Calu3 (cell line): Measurements from ENCODE around the gene RMND1. TPM values are rescaled to one million over a fixed set of nuclear protein-coding genes. Genes with fewer than 3 reads are reported as not detected.

Experiments
- BruUV-seq: library from RNA; stranded (reverse); fragments of 400-500 nt; replicated peaks from 2 replicates; lab custom pipeline; 2021; lab: Mats Ljungman, UMichigan
- CTCF ChIA-PET: fragments of 300-600 bp; sonication (Branson Sonifier 250); formaldehyde crosslinking; loops from one replicate; lab custom pipeline; 2022; ENCODE audit warnings: antibody characterized with exemption; lab: Charles Lee
- DNase-seq: peaks from one replicate; pipeline ENCODE4 v3.0.0; 2022
- H3K27ac Mint-ChIP-seq: one replicate; pipeline ENCODE4 v1.8.0; 2022; ENCODE audit warnings: mixed read lengths; ENCODE audit not compliant: unreplicated experiment
- H3K27me3 Mint-ChIP-seq: one replicate; pipeline ENCODE4 v1.8.0; 2022; ENCODE audit warnings: mixed read lengths; ENCODE audit not compliant: unreplicated experiment
- H3K36me3 Mint-ChIP-seq: one replicate; pipeline ENCODE4 v1.8.0; 2022; ENCODE audit warnings: mild to moderate bottlenecking, moderate library complexity, mixed read lengths; ENCODE audit not compliant: insufficient read depth, unreplicated experiment
- H3K4me1 Mint-ChIP-seq: one replicate; pipeline ENCODE4 v1.8.0; 2022; ENCODE audit warnings: mild to moderate bottlenecking, low read depth, mixed read lengths; ENCODE audit not compliant: unreplicated experiment
- H3K4me3 Mint-ChIP-seq: one replicate; pipeline ENCODE4 v1.8.0; 2022; ENCODE audit warnings: mild to moderate bottlenecking, low read depth, moderate library complexity, mixed read lengths; ENCODE audit not compliant: unreplicated experiment
- H3K9me3 Mint-ChIP-seq: one replicate; pipeline ENCODE4 v1.8.0; 2022; ENCODE audit warnings: low read depth, mixed read lengths; ENCODE audit not compliant: unreplicated experiment
- CTCF ChIP-seq: fragments of 200-600 bp; IDR thresholded peaks from one replicate; pipeline ENCODE4 v1.8.0; 2022; ENCODE audit warnings: antibody characterized with exemption; ENCODE audit not compliant: unreplicated experiment
- intact Hi-C: fragments of 100-400 bp; cut with micrococcal nuclease; formaldehyde crosslinking; loops from one replicate; pipeline ENCODE4 v1.10.0; 2022; ENCODE audit not compliant: unreplicated experiment
- total RNA-seq: library from RNA; stranded (reverse); gene quantifications from 2 replicates; pipeline ENCODE4 v1.2.3, GENCODE V29; 2022

Gene RMND1
- total RNA-seq, 1 experiment from 2014 or later: 13.2 TPM

DNA sequence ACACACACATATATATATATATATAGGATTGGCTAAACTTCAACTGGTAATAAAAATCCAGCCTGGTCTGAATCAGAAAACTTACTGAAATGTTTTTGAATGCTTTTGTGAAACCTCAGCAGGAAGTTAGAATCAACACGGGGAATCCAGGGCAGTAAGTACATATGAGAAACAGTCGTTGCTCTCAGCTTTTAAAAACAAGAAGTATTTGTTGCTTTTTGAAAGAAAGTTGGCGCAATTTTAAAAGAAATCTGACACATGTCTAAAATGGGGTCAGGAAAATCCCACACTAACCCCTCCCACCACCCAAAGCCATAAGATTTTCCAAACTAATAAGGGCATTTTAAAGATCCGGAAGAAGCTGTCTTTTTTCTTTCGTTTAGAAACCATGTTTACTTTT is 30.4 kb upstream of the RMND1 start:
- intact Hi-C loops: no loop called here
- H3K36me3 Mint-ChIP-seq: no peaks in the 10 kb centered on the region
- no peak overlapping the region for H3K27ac Mint-ChIP-seq
- H3K4me3 Mint-ChIP-seq: no peak overlapping the region
- H3K9me3 Mint-ChIP-seq: no peaks in the 10 kb centered on the region
- no peaks in the 10 kb centered on the region for H3K27me3 Mint-ChIP-seq
- no peaks in the 10 kb centered on the region for H3K4me1 Mint-ChIP-seq
- no TSS peak for BruUV-seq
- DNase-seq: no peak
- TF ChIP-seq CTCF: no peak
- CTCF ChIA-PET: no interaction called here

- BruUV-seq: no TSS peak
- Mint-ChIP-seq H3K9me3 (no peaks in the 10 kb centered on the region), H3K27ac (no peak overlapping the region), H3K4me3 (no peak overlapping the region), H3K4me1 (no peaks in the 10 kb centered on the region), H3K36me3 (no peaks in the 10 kb centered on the region), H3K27me3 (no peaks in the 10 kb centered on the region)
- DNase-seq: no peak
- CTCF ChIA-PET: no interaction called here
- TF ChIP-seq CTCF: no peak
- intact Hi-C loops: no loop called here
Observed at GRCh38 chr6:151481786-151482185, 29.9 kb upstream of the RMND1 start.

DNA sequence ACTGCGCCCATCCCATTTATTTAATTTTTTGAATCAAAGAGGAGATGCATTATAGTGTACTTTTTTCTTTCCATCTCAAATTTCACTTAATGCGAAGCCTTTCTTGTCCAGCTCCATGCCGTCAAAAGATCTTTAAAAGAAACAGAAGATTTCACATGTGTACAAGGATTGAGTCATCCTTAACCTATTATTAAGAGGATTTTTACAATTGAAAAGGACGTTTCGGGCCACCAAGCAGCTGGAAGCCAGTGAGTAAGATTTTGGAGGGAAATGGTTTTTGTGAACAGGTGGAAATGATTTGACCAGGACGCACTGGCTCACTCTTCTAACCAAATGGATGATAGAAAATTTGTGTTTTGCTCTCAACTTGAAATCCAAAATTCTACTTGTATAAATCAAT is 26.7 kb upstream of the RMND1 start:
- no peak overlapping the region for H3K27ac Mint-ChIP-seq
- intact Hi-C loops: no loop called here
- no TSS peak for BruUV-seq
- no peaks in the 10 kb centered on the region for H3K9me3 Mint-ChIP-seq
- no peak overlapping the region for H3K4me3 Mint-ChIP-seq
- CTCF ChIA-PET: no interaction called here
- no peaks in the 10 kb centered on the region for H3K27me3 Mint-ChIP-seq
- no peak for DNase-seq
- H3K36me3 Mint-ChIP-seq: no peaks in the 10 kb centered on the region
- H3K4me1 Mint-ChIP-seq: no peaks in the 10 kb centered on the region
- no peak for TF ChIP-seq CTCF

DNA sequence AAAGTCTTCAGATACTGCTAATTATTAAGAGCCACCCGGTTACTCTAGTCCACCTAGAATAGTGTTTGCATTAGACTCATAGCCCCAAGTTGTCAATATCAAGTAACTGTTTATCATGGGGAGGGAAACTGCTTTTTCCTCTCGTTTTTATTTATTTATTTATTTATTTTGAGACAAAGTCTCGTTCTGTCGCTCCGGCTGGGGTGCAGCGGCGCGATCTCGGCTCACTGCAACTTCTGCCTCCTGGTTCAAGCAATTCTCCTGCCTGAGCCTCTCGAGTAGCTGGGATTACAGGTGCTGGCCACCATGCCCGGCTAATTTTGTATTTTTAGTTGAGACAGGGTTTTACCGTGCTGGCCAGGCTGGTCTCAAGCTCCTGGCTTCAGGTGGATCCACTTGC is 25.8 kb upstream of the RMND1 start:
- no peak for TF ChIP-seq CTCF
- no peak overlapping the region for H3K27ac Mint-ChIP-seq
- no TSS peak for BruUV-seq
- H3K4me1 Mint-ChIP-seq: no peaks in the 10 kb centered on the region
- no peaks in the 10 kb centered on the region for H3K9me3 Mint-ChIP-seq
- CTCF ChIA-PET: no interaction called here
- no peaks in the 10 kb centered on the region for H3K36me3 Mint-ChIP-seq
- no peak overlapping the region for H3K4me3 Mint-ChIP-seq
- no peak for DNase-seq
- H3K27me3 Mint-ChIP-seq: no peaks in the 10 kb centered on the region
- intact Hi-C loops: no loop called here
